Activated CD8-positive, alpha-beta memory T cell treated with anti-CD3 and anti-CD28 coated beads, Interleukin-2, amount 50 U/mL, for 1 hour (primary cell): ENCODE data around the gene LAIR1.
"Not testable (repeated sequence)": the region's sequence is repeated elsewhere in the genome, so short reads cannot be mapped to it uniquely, and the experiment has no call there.

ENCODE experiments used
- DNase-seq: peaks from one replicate; pipeline ENCODE4 v3.0.0-alpha.2; 2020; ENCODE audit errors: extremely low read depth

LAIR1 gene

GRCh38 chr19:54376610-54377285, 12.0 kb upstream of the LAIR1 start:
- no peak for DNase-seq

GRCh38 chr19:54375181-54375938, 10.6 kb upstream of the LAIR1 start:
- DNase-seq, result not testable (repeated sequence)

- no peak for DNase-seq
These were observed 9.3 kb upstream of the LAIR1 start for GRCh38 chr19:54373781-54374631.

GRCh38 chr19:54371453-54371852, 6.7 kb upstream of the LAIR1 start:
- not testable (repeated sequence) for DNase-seq

- DNase-seq, result not testable (repeated sequence)
These were observed 5.7 kb upstream of the LAIR1 start for GRCh38 chr19:54370434-54370796.

GRCh38 chr19:54369688-54370433, 5.1 kb upstream of the LAIR1 start:
- not testable (repeated sequence) for DNase-seq

GRCh38 chr19:54369082-54369687, 4.5 kb upstream of the LAIR1 start:
- no peak for DNase-seq

GRCh38 chr19:54366811-54367210, 2.1 kb upstream of the LAIR1 start:
- DNase-seq, result no peak

- DNase-seq, result not testable (repeated sequence)
These were observed 1.1 kb upstream of the LAIR1 start for GRCh38 chr19:54365798-54366197.

GRCh38 chr19:54361680-54362422, 2.9 kb downstream of the LAIR1 start:
- DNase-seq, result not testable (repeated sequence)

- DNase-seq, result not testable (repeated sequence)
These were observed 5.4 kb downstream of the LAIR1 start for GRCh38 chr19:54359149-54359820.

- DNase-seq, result no peak
These were observed 7.3 kb downstream of the LAIR1 start for GRCh38 chr19:54357381-54357780.

- DNase-seq, result no peak
These were observed 8.2 kb downstream of the LAIR1 start for GRCh38 chr19:54356444-54357056.

- no peak for DNase-seq
These were observed 9.1 kb downstream of the LAIR1 start for GRCh38 chr19:54355675-54356074.

GRCh38 chr19:54354761-54355160, 10.0 kb downstream of the LAIR1 start:
- no peak for DNase-seq

GRCh38 chr19:54352546-54352945, 12.2 kb downstream of the LAIR1 start:
- DNase-seq, result no peak

- no peak for DNase-seq
These were observed 12.7 kb downstream of the LAIR1 start for GRCh38 chr19:54352041-54352440.

- DNase-seq, result no peak
These were observed 13.3 kb downstream of the LAIR1 start for GRCh38 chr19:54351474-54351873.

GRCh38 chr19:54345938-54346386, 18.8 kb downstream of the LAIR1 start:
- DNase-seq, result no peak
